Esophagus (tissue), 2 donors: Measurements from ENCODE around the gene KDM8. TPM values are rescaled to one million over a fixed set of nuclear protein-coding genes. Genes with fewer than 3 reads are reported as not detected.
A peak's percentile ranks its signal among the peaks of the same experiment; 100 is the strongest.
"Not testable (repeated sequence)": the region's sequence is repeated elsewhere in the genome, so short reads cannot be mapped to it uniquely, and the experiment has no call there.

Experiments used
- H3K27ac ChIP-seq, 2 donors: one replicate each; pipeline ENCODE4 v1.5.1; 2013; ENCODE audit warnings: low read depth in 2 of 2, mild to moderate bottlenecking in 2 of 2, inconsistent platforms in 1 of 2, low read length in 1 of 2, moderate library complexity in 1 of 2
- H3K27me3 ChIP-seq, 2 donors: one replicate each; pipeline ENCODE4 v1.6.1; 2013; ENCODE audit warnings: low read length in 2 of 2, control low read depth in 1 of 2, mild to moderate bottlenecking in 1 of 2; ENCODE audit not compliant: insufficient read depth in 2 of 2, control insufficient read depth in 1 of 2
- H3K36me3 ChIP-seq, 2 donors: one replicate each; pipeline ENCODE4 v1.6.1; 2013; ENCODE audit warnings: low read length in 1 of 2; ENCODE audit not compliant: control insufficient read depth in 2 of 2, insufficient read depth in 2 of 2
- H3K4me1 ChIP-seq, 2 donors: one replicate each; pipeline ENCODE4 v1.6.1; 2013; ENCODE audit warnings: low read length in 1 of 2; ENCODE audit not compliant: control insufficient read depth in 2 of 2, insufficient read depth in 2 of 2
- H3K4me3 ChIP-seq, 2 donors: one replicate each; pipeline ENCODE4 v1.5.1; 2013; ENCODE audit warnings: low read length in 2 of 2, mild to moderate bottlenecking in 2 of 2, low read depth in 1 of 2, moderate library complexity in 1 of 2
- H3K9me3 ChIP-seq, 2 donors: one replicate each; pipeline ENCODE4 v1.6.1; 2013; ENCODE audit warnings: mild to moderate bottlenecking in 2 of 2, low read depth in 1 of 2, low read length in 1 of 2, moderate library complexity in 1 of 2; ENCODE audit not compliant: control insufficient read depth in 2 of 2, insufficient read depth in 1 of 2
- WGBS, 2 donors: extraction: QIAGEN DNeasy Blood & Tissue Kit; methylation state at CpG; one replicate each; pipeline ENCODE4 v1.1.7; 2013; 5-methylcytosine and 5-hydroxymethylcytosine counted together
- polyA plus RNA-seq, 2 donors: library from polyadenylated mRNA; stranded (reverse); fragments of 200-250 nt; gene quantifications; one replicate each; pipeline ENCODE4 v1.2.3, GENCODE V29; 2013
- donor health status: healthy with polysubstance abuse.
- donor health status: Bipolar disorder and iron deficiency.

The KDM8 gene
- polyA plus RNA-seq, 2 donors, result 2.6 to 3.7 TPM

GRCh38 chr16:27256861-27257260 lies 53.5 kb downstream of the KDM8 start:
- Histone ChIP-seq H3K9me3 (no peaks in the 10 kb centered on the region), H3K27me3 (no peaks in the 10 kb centered on the region), H3K36me3 (no peaks in the 10 kb centered on the region), H3K4me3 (no peak overlapping the region), H3K27ac (no peak overlapping the region), H3K4me1 (peaks cover 3 to 7% of the 10 kb centered on the region in 2 donors)
- WGBS, 2 donors, result 98 to 100% methylated on average over 3 of the region's 3 CpGs

- H3K27ac ChIP-seq, result peak overlapping the region in 1 of 2 donors; percentile 15
- no peaks in the 10 kb centered on the region for H3K27me3 ChIP-seq
- no peaks in the 10 kb centered on the region for H3K36me3 ChIP-seq
- peaks cover 3 to 7% of the 10 kb centered on the region in 2 donors for H3K4me1 ChIP-seq
- H3K9me3 ChIP-seq, result no peaks in the 10 kb centered on the region
- H3K4me3 ChIP-seq, result no peak overlapping the region
- 91 to 94% methylated on average over 14 of the region's 14 CpGs for WGBS, 2 donors
Measured at GRCh38 chr16:27257271-27257670, 53.9 kb downstream of the KDM8 start.

- H3K4me3 ChIP-seq, result no peak overlapping the region
- no peaks in the 10 kb centered on the region for H3K9me3 ChIP-seq
- WGBS, 2 donors, result 32 to 51% methylated on average over 3 of the region's 3 CpGs
- H3K36me3 ChIP-seq, result no peaks in the 10 kb centered on the region
- peak overlapping the region; percentile 39 to 78 for H3K27ac ChIP-seq
- H3K27me3 ChIP-seq, result no peaks in the 10 kb centered on the region
- H3K4me1 ChIP-seq, result peaks cover 3 to 7% of the 10 kb centered on the region in 2 donors
Measured at GRCh38 chr16:27258241-27258734, 55.0 kb downstream of the KDM8 start.

GRCh38 chr16:27259710-27260109 lies 56.4 kb downstream of the KDM8 start:
- 80 to 83% methylated on average over 4 of the region's 4 CpGs for WGBS, 2 donors

GRCh38 chr16:27262904-27263423 lies 59.6 kb downstream of the KDM8 start:
- not testable (repeated sequence) for H3K27me3 ChIP-seq, H3K9me3 ChIP-seq, H3K4me1 ChIP-seq, H3K27ac ChIP-seq, H3K36me3 ChIP-seq, H3K4me3 ChIP-seq
- WGBS, 2 donors, result 96 to 98% methylated on average over 2 of the region's 2 CpGs

More at GRCh38 chr16:27259710-27260109, 56.4 kb downstream of the KDM8 start:
- Histone ChIP-seq H3K27me3 (no peaks in the 10 kb centered on the region), H3K4me3 (no peak overlapping the region), H3K27ac (peak overlapping the region in 1 of 2 donors; percentile 2), H3K36me3 (no peaks in the 10 kb centered on the region), H3K4me1 (peaks cover 3 to 5% of the 10 kb centered on the region in 2 donors), H3K9me3 (no peaks in the 10 kb centered on the region)

- Histone ChIP-seq H3K27ac (peak overlapping the region; percentile 16 to 47), H3K36me3 (no peaks in the 10 kb centered on the region), H3K4me3 (no peak overlapping the region), H3K27me3 (no peaks in the 10 kb centered on the region), H3K4me1 (no peaks in the 10 kb centered on the region), H3K9me3 (no peaks in the 10 kb centered on the region)
- WGBS, 2 donors, result 50 to 60% methylated on average over 6 of the region's 6 CpGs
Measured at GRCh38 chr16:27264151-27264550, 60.8 kb downstream of the KDM8 start.

- Histone ChIP-seq H3K36me3 (no peaks in the 10 kb centered on the region), H3K9me3 (no peaks in the 10 kb centered on the region), H3K4me3 (no peak overlapping the region), H3K4me1 (no peaks in the 10 kb centered on the region), H3K27me3 (no peaks in the 10 kb centered on the region), H3K27ac (no peak overlapping the region)
- 88 to 98% methylated on average over 1 of the region's 1 CpG for WGBS, 2 donors
Measured at GRCh38 chr16:27265982-27266381, 62.7 kb downstream of the KDM8 start.

- no peaks in the 10 kb centered on the region for H3K36me3 ChIP-seq
- H3K27ac ChIP-seq, result no peak overlapping the region
- H3K4me1 ChIP-seq, result no peaks in the 10 kb centered on the region
- no peaks in the 10 kb centered on the region for H3K27me3 ChIP-seq
- H3K9me3 ChIP-seq, result no peaks in the 10 kb centered on the region
- WGBS, 2 donors, result 81 to 87% methylated on average over 8 of the region's 8 CpGs
- no peak overlapping the region for H3K4me3 ChIP-seq
Measured at GRCh38 chr16:27267037-27267677, 63.8 kb downstream of the KDM8 start.

- WGBS, 2 donors, result 7 to 8% methylated on average over 58 of the region's 58 CpGs
- no peaks in the 10 kb centered on the region for H3K9me3 ChIP-seq
- H3K4me1 ChIP-seq, result no peaks in the 10 kb centered on the region
- peak within 1 kb of the TSS; percentile 86 to 99 for H3K4me3 ChIP-seq
- H3K36me3 ChIP-seq, result no peaks in the 10 kb centered on the region
- H3K27me3 ChIP-seq, result no peaks in the 10 kb centered on the region
- peak within 1 kb of the TSS; percentile 74 to 92 for H3K27ac ChIP-seq
Measured at GRCh38 chr16:27268376-27269299, 65.3 kb downstream of the KDM8 start, which contains the start of gene NSMCE1. Gene NSMCE1 (minus strand): TSS chr16:27268772. CDS start chr16:27257570, 11,202 bp downstream.
